Activated CD8-positive, alpha-beta T cell treated with anti-CD3 and anti-CD28 coated beads for 36 hours (primary cell): ENCODE data around the gene FAM50A. TPM values are rescaled to one million over a fixed set of nuclear protein-coding genes. Genes with fewer than 3 reads are reported as not detected.

Source experiments
- ATAC-seq: fragments of 200-7000 bp; cut with Tn5 transposase; one replicate; pipeline ENCODE4 v1.10.0; 2021; ENCODE audit warnings: mild to moderate bottlenecking, moderate library complexity
- CTCF ChIA-PET: fragments of 350-600 bp; sonication (Branson Sonifier 250); formaldehyde crosslinking; loops from one replicate; lab custom pipeline; 2021; ENCODE audit warnings: antibody characterized with exemption; lab: Charles Lee
- POLR2A ChIA-PET: fragments of 350-600 bp; sonication (Branson Sonifier 250); formaldehyde crosslinking; loops from one replicate; lab custom pipeline; 2021; ENCODE audit warnings: antibody characterized with exemption; lab: Charles Lee
- DNase-seq: peaks from one replicate; pipeline ENCODE4 v3.0.0-alpha.2; 2020
- H3K27ac Mint-ChIP-seq: one replicate; pipeline ENCODE4 v1.8.0; 2021; ENCODE audit warnings: mild to moderate bottlenecking, mixed read lengths
- H3K27me3 Mint-ChIP-seq: one replicate; pipeline ENCODE4 v1.8.0; 2021; ENCODE audit warnings: mixed read lengths
- H3K36me3 Mint-ChIP-seq: one replicate; pipeline ENCODE4 v1.8.0; 2021; ENCODE audit warnings: low read depth, mixed read lengths
- H3K4me1 Mint-ChIP-seq: one replicate; pipeline ENCODE4 v1.8.0; 2021; ENCODE audit warnings: low read depth, mixed read lengths
- H3K4me3 Mint-ChIP-seq: one replicate; pipeline ENCODE4 v1.8.0; 2021; ENCODE audit warnings: mild to moderate bottlenecking, moderate library complexity, mixed read lengths
- H3K9me3 Mint-ChIP-seq: one replicate; pipeline ENCODE4 v1.8.0; 2021; ENCODE audit warnings: mixed read lengths
- intact Hi-C: fragments of 100-400 bp; cut with micrococcal nuclease; formaldehyde crosslinking; loops from one replicate; pipeline ENCODE4 v1.10.0; 2022
- total RNA-seq, 2 experiments: library from RNA; stranded (reverse); gene quantifications; one replicate each; pipeline ENCODE4 v1.2.3, GENCODE V29; 2021
- TF ChIP-seq, protein P1 (sequence below): fragments of 200-600 bp; IDR thresholded peaks from one replicate; pipeline ENCODE4 v1.8.0; 2022; ENCODE audit warnings: antibody characterized with exemption, mild to moderate bottlenecking

Gene FAM50A
- total RNA-seq, 2 experiments from 2014 or later: 43.6 to 47.5 TPM

GRCh38 chrX:154431341-154431740, 12.6 kb upstream of the FAM50A start:
- ChIA-PET POLR2A (interaction anchor here (0.7 to 1.2 kb wide), 3 partner anchors 17 to 63 kb away, joined by 3 read pairs; no protein-coding TSS in a partner anchor), CTCF (no interaction called here)
- Mint-ChIP-seq H3K27me3 (no peaks in the 10 kb centered on the region), H3K27ac (no peak overlapping the region), H3K4me1 (peaks cover 24% of the 10 kb centered on the region), H3K36me3 (peaks cover 10% of the 10 kb centered on the region), H3K9me3 (no peaks in the 10 kb centered on the region), H3K4me3 (no peak overlapping the region)
- TF ChIP-seq, protein P1, sequence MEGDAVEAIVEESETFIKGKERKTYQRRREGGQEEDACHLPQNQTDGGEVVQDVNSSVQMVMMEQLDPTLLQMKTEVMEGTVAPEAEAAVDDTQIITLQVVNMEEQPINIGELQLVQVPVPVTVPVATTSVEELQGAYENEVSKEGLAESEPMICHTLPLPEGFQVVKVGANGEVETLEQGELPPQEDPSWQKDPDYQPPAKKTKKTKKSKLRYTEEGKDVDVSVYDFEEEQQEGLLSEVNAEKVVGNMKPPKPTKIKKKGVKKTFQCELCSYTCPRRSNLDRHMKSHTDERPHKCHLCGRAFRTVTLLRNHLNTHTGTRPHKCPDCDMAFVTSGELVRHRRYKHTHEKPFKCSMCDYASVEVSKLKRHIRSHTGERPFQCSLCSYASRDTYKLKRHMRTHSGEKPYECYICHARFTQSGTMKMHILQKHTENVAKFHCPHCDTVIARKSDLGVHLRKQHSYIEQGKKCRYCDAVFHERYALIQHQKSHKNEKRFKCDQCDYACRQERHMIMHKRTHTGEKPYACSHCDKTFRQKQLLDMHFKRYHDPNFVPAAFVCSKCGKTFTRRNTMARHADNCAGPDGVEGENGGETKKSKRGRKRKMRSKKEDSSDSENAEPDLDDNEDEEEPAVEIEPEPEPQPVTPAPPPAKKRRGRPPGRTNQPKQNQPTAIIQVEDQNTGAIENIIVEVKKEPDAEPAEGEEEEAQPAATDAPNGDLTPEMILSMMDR: no peak
- intact Hi-C loops: no loop called here
- no peak for DNase-seq
- ATAC-seq: no peak

- Mint-ChIP-seq H3K27me3 (no peaks in the 10 kb centered on the region), H3K4me3 (no peak overlapping the region), H3K4me1 (peaks cover 25% of the 10 kb centered on the region), H3K27ac (no peak overlapping the region), H3K9me3 (no peaks in the 10 kb centered on the region), H3K36me3 (peaks cover 11% of the 10 kb centered on the region)
- POLR2A ChIA-PET: interaction anchor here (0.9 to 1.4 kb wide), 3 partner anchors 17 to 34 kb away, joined by 3 to 6 read pairs (median 4); partner anchors contain the start of gene RPL10
- DNase-seq (no peak), ATAC-seq (no peak)
- TF ChIP-seq, protein P1: no peak
- CTCF ChIA-PET: no interaction called here
- intact Hi-C loops: no loop called here
Measured at GRCh38 chrX:154432210-154432609, 11.7 kb upstream of the FAM50A start.

DNA sequence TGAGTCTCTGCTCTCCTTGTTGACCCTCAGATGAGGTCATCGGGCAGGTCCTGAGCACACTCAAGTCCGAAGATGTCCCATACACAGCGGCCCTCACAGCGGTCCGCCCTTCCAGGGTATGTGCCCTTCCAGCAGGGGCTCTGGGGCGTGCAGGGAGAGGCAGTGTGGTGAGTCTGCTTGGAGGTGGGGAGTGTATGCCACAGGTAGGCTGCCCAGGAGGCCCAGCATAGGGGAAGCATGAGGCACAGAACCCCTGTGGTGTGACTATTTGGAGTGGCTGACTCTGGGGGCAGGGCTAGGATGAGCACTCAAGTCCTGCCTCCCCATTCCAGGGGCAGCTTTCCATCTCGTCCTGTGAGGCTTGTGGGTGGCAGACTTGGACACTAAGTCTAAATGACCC, 10.3 kb upstream of the FAM50A start:
- TF ChIP-seq, protein P1: no peak
- Mint-ChIP-seq H3K4me1 (peaks cover 26% of the 10 kb centered on the region), H3K36me3 (peaks cover 11% of the 10 kb centered on the region), H3K4me3 (no peak overlapping the region), H3K27ac (no peak overlapping the region), H3K9me3 (no peaks in the 10 kb centered on the region), H3K27me3 (no peaks in the 10 kb centered on the region)
- CTCF ChIA-PET: no interaction called here
- no peak for DNase-seq
- POLR2A ChIA-PET: interaction anchor here (1.4 kb wide), 1 partner anchor 34 kb away, joined by 6 read pairs; no protein-coding TSS in a partner anchor
- intact Hi-C loops: no loop called here
- ATAC-seq: no peak

- H3K27me3 Mint-ChIP-seq: no peaks in the 10 kb centered on the region
- intact Hi-C loops: no loop called here
- POLR2A ChIA-PET: interaction anchor here (1.7 kb wide), 1 partner anchor 35 kb away, joined by 9 read pairs; no protein-coding TSS in a partner anchor
- DNase-seq (no peak), ATAC-seq (no peak)
- peaks cover 14% of the 10 kb centered on the region for H3K36me3 Mint-ChIP-seq
- H3K27ac Mint-ChIP-seq: no peak overlapping the region
- no peaks in the 10 kb centered on the region for H3K9me3 Mint-ChIP-seq
- TF ChIP-seq, protein P1: no peak
- no peak overlapping the region for H3K4me3 Mint-ChIP-seq
- CTCF ChIA-PET: no interaction called here
- peaks cover 25% of the 10 kb centered on the region for H3K4me1 Mint-ChIP-seq
Measured at GRCh38 chrX:154434394-154435168, 9.4 kb upstream of the FAM50A start.

DNA sequence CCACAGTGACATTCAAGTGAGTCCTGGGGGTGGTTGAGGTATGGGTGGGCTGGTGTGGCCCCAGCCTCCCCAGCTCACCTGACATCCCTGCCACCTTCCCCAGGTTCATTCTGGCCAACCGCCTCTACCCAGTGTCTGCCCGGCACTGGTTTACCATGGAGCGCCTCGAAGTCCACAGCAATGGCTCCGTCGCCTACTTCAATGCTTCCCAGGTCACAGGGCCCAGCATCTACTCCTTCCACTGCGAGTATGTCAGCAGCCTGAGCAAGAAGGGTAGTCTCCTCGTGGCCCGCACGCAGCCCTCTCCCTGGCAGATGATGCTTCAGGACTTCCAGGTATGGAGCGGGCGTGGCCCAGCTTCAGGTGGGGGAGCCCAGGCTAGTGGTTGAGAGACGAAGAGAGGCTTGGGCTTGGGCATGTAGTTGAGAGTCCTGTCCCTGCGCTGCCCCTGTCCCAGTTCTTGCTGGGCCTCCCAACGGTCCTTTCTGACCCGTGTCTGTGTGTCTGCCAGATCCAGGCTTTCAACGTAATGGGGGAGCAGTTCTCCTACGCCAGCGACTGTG, 8.7 kb upstream of the FAM50A start:
- ChIA-PET POLR2A (interaction anchor here (1.7 kb wide), 1 partner anchor 36 kb away, joined by 9 read pairs; no protein-coding TSS in a partner anchor), CTCF (no interaction called here)
- Mint-ChIP-seq H3K9me3 (no peaks in the 10 kb centered on the region), H3K27me3 (no peaks in the 10 kb centered on the region), H3K4me1 (peaks cover 24% of the 10 kb centered on the region), H3K27ac (no peak overlapping the region), H3K36me3 (peaks cover 15% of the 10 kb centered on the region), H3K4me3 (peak overlapping the region; percentile 10)
- ATAC-seq (no peak), DNase-seq (no peak)
- intact Hi-C loops: no loop called here
- TF ChIP-seq, protein P1: no peak
